SK-N-MC (cell line): Measurements from ENCODE around the gene RALGDS.

ENCODE experiments used
- EZH2 ChIP-seq: fragments of 200-600 bp; sonication (generic); IDR thresholded peaks from one replicate; pipeline ENCODE4 v1.6.1; 2017; ENCODE audit warnings: antibody characterized with exemption
- FOXP2 ChIP-seq: optimal IDR thresholded peaks from 2 replicates; pipeline ENCODE3; 2011; ENCODE audit warnings: mild to moderate bottlenecking, moderate library complexity; ENCODE audit not compliant: insufficient read depth; ENCODE audit errors: extremely low read length, control extremely low read depth
- POLR2AphosphoS5 ChIP-seq: IDR thresholded peaks from 2 replicates; pipeline ENCODE4 v1.6.1; 2012; ENCODE audit warnings: mild to moderate bottlenecking, low read depth, low read length, borderline replicate concordance

- no peak for TF ChIP-seq EZH2
- TF ChIP-seq POLR2AphosphoS5: no peak
- no peak for TF ChIP-seq FOXP2
Measured at GRCh38 chr9:133107245-133107722, 13.8 kb downstream of the RALGDS start.
